ENCODE results near the gene CARD19.

GRCh38 chr9:93065135-93065720 lies 30.8 kb upstream of the CARD19 start:
- no peak for TF ChIP-seq POLR2A (IDR thresholded peaks at IDR 0.05; ENCODE audit: low read depth, low read length)
- no peak for TF ChIP-seq TAF1 (IDR thresholded peaks at IDR 0.05; ENCODE audit: borderline replicate concordance, low read depth, low read length)
- no peak for TF ChIP-seq POLR2AphosphoS5 (IDR thresholded peaks at IDR 0.05; ENCODE audit: low read depth, low read length)
